COLO668 (cell line): ENCODE data around the gene GPR153.
A peak's percentile ranks its signal among the peaks of the same experiment; 100 is the strongest.
"Not testable (repeated sequence)": the region's sequence is repeated elsewhere in the genome, so short reads cannot be mapped to it uniquely, and the experiment has no call there.

Source experiments
- DNase-seq: peaks from one replicate; lab custom pipeline; 2025; ENCODE audit not compliant: unreplicated experiment; lab: John Stamatoyannopoulos, UW

The GPR153 gene

DNA sequence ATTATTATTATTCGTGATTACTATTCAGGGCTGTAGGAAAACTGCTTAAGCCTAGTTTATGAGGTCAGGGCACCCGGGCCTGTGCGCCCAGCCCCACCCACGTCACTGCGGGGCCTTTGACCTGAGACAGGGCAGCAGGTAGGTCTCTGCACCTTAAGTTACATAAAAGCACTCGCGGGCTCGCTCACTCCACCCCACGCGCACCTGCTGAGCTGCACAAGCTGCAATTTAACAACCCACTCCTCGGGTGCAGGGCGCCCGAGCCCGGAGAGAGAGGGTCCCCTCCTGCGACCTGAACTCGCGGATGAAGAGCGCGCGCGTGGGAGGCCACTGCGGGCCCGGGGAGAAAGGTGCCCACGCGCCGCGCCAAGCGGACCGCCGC lies 25.6 kb downstream of the GPR153 start:
- peak; percentile 74 for DNase-seq

GRCh38 chr1:6234502-6235295 lies 26.2 kb downstream of the GPR153 start:
- peak; percentile 74 for DNase-seq

GRCh38 chr1:6233376-6233775 lies 27.5 kb downstream of the GPR153 start:
- DNase-seq: no peak

GRCh38 chr1:6225651-6226050 lies 35.2 kb downstream of the GPR153 start:
- DNase-seq: no peak

- DNase-seq: no peak
Measured at GRCh38 chr1:6224718-6225117, 36.2 kb downstream of the GPR153 start.

GRCh38 chr1:6223617-6224016 lies 37.3 kb downstream of the GPR153 start:
- no peak for DNase-seq

DNA sequence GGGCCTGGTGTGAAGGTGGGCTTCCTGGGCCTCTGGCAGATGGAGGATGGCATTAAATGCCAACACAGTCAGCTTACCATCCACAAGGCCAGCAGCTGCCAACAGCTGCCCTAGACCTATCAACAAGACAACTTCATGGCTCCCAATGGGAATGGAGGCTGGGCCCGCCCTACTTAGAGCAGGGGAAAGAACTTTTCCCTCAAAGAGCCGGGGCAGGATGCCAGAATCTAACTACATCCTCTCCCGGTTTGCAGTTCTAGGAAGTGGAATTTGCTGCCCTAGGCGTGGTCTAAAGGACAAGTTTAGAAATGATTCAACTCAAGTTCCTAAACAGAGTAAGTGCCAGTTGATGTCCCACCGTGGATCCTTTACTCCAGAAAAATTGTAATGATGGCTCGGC lies 38.3 kb downstream of the GPR153 start:
- DNase-seq: no peak

- DNase-seq: no peak
Measured at GRCh38 chr1:6221210-6221784, 39.6 kb downstream of the GPR153 start.

- DNase-seq: no peak
Measured at GRCh38 chr1:6220236-6220635, 40.7 kb downstream of the GPR153 start.

DNA sequence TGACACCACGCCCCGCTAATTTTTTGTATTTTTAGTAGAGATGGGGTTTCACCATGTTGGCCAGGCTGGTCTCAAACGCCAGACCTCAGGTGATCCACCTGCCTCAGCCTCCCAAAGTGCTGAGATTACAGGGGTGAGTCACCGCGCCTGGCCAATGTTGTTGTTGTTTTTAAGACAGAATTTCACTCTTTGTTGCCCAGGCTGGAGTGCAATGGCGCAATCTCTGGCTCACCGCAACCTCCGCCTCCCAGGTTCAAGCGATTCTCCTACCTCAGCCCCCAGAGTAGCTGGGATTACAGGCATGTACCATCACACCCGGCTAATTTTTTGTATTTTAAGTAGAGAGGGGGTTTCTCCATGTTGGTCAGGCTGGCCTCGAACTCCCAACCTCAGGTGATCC lies 41.3 kb downstream of the GPR153 start:
- DNase-seq: not testable (repeated sequence)

- DNase-seq: no peak
Measured at GRCh38 chr1:6218375-6219164, 42.3 kb downstream of the GPR153 start.

DNA sequence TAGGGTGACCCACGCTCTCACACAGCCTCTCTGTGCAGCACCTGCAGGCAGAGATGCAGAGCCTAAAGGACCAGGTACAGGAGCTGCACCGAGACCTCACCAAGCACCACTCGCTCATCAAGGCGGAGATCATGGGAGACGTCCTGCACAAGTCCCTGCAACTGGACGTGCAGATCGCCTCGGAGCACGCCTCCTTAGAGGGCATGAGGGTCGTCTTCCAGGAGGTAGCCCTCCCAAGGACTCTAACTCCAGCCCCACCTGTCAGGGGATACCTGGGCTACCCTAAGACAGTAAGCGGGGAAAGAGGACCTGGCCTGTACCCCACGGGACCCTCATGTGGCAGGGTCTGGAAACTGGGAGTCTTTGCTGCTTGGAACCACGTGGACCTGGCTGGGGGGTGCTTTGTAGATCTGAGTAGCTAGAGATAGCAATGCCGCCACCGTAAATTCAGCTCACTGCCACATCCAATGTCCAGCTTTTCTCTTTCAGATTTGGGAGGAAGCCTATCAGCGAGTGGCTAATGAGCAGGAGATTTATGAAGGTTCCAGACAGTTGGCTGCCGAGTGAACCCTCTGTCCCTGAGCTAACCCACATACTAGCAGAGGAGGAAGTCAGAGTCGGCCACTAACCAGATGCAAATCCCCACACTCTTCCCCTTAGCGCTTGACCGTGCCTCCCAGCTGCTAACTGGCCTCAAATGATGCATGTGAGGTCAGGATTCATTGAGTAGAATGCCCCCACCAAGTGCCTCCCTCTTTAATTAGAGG lies 48.5 kb downstream of the GPR153 start:
- no peak for DNase-seq

DNA sequence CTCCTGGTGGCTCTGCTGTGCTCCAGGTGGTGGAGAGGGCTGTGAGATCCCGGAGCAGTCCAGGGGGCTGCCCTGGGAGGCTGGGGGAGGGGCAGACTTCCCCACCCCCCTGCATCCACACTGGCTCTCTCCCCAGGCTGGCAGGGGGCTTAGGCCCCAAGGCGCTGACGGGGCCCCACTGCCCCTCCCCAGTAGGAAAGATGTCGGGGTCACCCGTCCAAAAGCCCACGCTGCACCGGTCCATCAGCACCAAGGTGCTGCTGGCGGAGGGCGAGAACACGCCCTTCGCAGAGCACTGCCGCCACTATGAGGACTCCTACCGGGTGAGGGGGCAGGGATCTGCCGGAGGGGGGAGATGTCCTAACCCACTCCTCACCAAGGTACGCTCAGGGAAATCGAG lies 49.2 kb downstream of the GPR153 start:
- no peak for DNase-seq

DNA sequence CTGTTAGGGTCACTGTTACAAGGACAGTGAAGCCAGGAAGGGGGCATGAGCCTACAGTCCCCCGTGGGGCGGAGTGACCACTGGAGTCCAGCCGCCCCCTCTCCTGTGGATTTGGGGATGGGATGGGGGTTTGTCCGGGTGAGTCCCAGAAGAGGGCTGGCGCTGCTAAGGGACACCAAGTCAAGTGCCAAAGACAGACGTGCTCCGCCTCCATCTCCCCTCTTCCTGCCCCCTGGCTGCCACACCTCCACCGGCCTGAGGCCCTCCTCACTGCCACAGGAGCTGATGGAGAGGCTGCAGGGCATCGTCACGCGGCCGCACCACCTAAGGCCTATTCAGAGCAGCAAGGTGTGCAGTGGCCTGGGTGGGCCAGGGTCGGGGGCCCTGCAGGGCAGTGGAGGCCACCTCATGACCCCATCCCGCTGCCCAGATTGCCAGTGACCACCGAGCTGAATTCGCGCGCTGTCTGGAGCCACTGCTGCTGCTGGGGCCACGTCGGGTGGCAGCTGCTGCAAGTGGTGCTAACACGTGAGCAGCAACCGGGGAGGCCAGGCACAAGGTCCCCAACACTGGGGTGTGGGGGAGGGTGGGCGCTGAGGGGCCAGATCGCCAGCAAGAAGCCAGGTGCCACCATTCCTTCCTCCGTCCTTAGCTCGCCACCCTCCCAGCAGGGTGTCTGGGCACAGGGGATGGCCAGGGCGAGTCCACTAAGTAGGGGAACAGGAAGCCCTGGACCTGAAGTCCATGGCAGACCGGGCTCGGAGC lies 50.1 kb downstream of the GPR153 start:
- DNase-seq: no peak

DNA sequence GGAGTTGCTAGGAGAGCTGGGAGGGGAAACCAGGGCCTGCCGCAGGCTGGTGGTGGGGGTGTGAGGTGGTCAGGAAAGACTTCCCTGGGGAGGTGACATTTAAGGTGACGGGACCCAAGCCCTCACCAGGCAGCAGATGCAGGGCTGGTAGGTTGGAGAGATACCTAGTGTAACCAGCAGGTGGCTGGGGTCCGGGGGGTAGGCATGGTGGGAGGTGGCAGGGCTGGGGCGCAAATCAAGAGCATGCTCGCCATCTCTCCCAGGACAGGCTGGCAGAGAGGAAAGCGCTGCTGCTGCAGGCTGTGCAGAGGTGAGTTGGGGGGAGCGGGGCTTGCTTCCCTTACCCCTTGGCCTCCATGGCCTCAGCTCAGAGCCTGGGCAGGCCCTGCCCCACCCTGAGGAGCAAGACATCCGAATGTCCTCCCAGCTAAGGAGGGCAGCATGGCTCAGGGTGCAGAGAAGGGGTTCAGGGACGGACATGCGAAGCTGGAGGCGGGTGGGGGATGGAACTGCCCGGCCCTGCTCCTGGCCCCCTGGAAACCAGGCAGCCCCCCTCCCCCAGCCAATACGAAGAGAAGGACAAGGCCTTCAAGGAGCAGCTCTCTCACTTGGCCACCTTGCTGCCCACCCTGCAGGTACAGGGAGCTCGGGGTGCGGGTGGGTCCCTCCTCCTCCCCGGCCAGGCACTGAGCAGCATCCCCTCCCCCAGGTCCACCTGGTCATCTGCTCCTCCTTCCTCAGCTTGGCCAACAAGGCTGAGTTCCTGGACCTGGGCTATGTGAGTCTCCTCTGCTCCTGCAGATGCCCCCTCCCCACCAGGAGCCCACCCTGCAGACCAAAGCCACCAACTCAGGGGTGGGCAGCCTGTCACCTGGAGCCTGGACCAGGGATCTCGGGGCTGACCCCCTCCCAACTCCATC lies 51.0 kb downstream of the GPR153 start:
- peak; percentile 55 for DNase-seq

DNA sequence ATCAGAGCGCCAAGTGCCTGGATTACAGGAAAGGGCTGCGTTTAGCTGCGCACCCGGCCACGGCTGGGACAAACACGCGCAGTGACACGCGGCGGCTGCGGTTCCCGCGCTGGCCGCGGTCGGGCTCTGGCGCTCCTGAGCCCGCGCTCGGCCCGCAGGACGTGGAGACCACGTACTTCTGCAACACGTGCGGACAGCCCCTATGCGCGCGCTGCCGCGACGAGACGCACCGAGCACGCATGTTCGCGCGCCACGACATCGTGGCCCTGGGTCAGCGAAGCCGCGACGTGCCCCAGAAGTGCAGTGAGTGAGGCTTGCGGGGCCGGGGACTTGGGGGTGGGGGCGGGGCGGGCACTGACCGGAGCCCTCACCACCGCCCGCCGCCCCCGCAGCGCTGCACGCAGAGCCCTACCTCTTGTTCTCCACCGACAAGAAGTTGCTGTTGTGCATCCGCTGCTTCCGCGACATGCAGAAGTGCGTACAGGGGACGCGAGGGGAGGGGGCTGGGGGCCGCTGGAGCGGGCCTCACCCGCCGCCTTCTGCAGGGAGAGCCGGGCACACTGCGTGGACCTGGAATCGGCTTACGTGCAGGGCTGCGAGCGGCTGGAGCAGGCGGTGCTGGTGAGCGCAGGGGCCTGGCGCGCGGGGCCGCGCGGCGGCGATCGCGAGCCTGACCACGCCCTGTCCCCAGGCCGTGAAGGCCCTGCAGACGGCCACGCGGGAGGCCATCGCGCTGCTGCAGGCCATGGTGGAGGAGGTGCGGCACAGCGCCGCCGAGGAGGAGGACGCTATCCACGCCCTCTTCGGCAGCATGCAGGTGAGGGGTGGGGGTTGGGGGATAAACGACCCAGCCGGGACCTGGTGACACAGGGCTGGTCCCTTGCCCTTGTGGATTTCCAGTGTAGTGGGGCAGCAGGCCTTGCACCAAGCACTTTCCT lies 51.9 kb downstream of the GPR153 start:
- peak; percentile 83 for DNase-seq

GRCh38 chr1:6207921-6208320 lies 53.0 kb downstream of the GPR153 start:
- DNase-seq: no peak

GRCh38 chr1:6207075-6207885 lies 53.6 kb downstream of the GPR153 start:
- DNase-seq: no peak
